Measurements from ENCODE around the gene VPS39. TPM values are rescaled to one million over a fixed set of nuclear protein-coding genes. Genes with fewer than 3 reads are reported as not detected.

Gene VPS39
- total and polyA plus RNA-seq, 2 experiments from 2014 or later = 28.8 to 43.9 TPM

GRCh38 chr15:42210696-42211095 is 2.6 kb upstream of the VPS39 start:
- Histone ChIP-seq H3K4me1 (ENCODE audit: insufficient read depth) (peaks cover 3% of the 10 kb centered on the region), H3K27ac (no peak overlapping the region), H2AFZ (no peak overlapping the region), H3K27me3 (no peaks in the 10 kb centered on the region), H3K36me3 (replicated peaks; ENCODE audit: insufficient read depth, low read depth) (peaks cover 3% of the 10 kb centered on the region), H3K79me2 (peaks cover 22% of the 10 kb centered on the region), H3K4me3 (no peak overlapping the region), H3K9me3 (ENCODE audit: low read depth) (no peaks in the 10 kb centered on the region), H3K9me2 (replicated peaks; ENCODE audit: insufficient read depth) (no peaks in the 10 kb centered on the region), H3K4me2 (no peak overlapping the region), H4K20me1 (ENCODE audit: insufficient read depth, poor library complexity, severe bottlenecking) (no peaks in the 10 kb centered on the region)
- no peak for DNase-seq (ENCODE audit: low spot score)
- no peak for TF ChIP-seq EZH2phosphoT487 (IDR thresholded peaks at IDR 0.05; ENCODE audit: low read depth, severe bottlenecking, unreplicated experiment)
- no peak for TF ChIP-seq EZH2 (IDR thresholded peaks at IDR 0.05; ENCODE audit: borderline replicate concordance)
- no peak for TF ChIP-seq CTCF (IDR thresholded peaks at IDR 0.05; ENCODE audit: poor library complexity)
- WGBS (ENCODE audit: low lambda C conversion rate, missing lambda C conversion rate) = 89% methylated on average over 4 of the region's 4 CpGs

- Histone ChIP-seq H3K9me3 (ENCODE audit: low read depth) (no peaks in the 10 kb centered on the region), H2AFZ (no peak overlapping the region), H3K4me3 (no peak overlapping the region), H3K9me2 (replicated peaks; ENCODE audit: insufficient read depth) (no peaks in the 10 kb centered on the region), H3K79me2 (peaks cover 63% of the 10 kb centered on the region), H3K27ac (no peak overlapping the region), H3K4me1 (ENCODE audit: insufficient read depth) (peaks cover 3% of the 10 kb centered on the region), H3K4me2 (peak overlapping the region; percentile 76), H3K27me3 (no peaks in the 10 kb centered on the region), H3K36me3 (replicated peaks; ENCODE audit: insufficient read depth, low read depth) (no peaks in the 10 kb centered on the region), H4K20me1 (ENCODE audit: insufficient read depth, poor library complexity, severe bottlenecking) (no peaks in the 10 kb centered on the region)
- 88% methylated on average over 4 of the region's 4 CpGs for WGBS (ENCODE audit: low lambda C conversion rate, missing lambda C conversion rate)
- no peak for DNase-seq (ENCODE audit: low spot score)
- TF ChIP-seq CTCF (IDR thresholded peaks at IDR 0.05; ENCODE audit: poor library complexity) = no peak
- TF ChIP-seq EZH2phosphoT487 (IDR thresholded peaks at IDR 0.05; ENCODE audit: low read depth, severe bottlenecking, unreplicated experiment) = no peak
- no peak for TF ChIP-seq EZH2 (IDR thresholded peaks at IDR 0.05; ENCODE audit: borderline replicate concordance)
Measured at GRCh38 chr15:42206406-42206805, 1.7 kb downstream of the VPS39 start.

GRCh38 chr15:42203891-42204290 is 4.2 kb downstream of the VPS39 start:
- no peak for DNase-seq (ENCODE audit: low spot score)
- Histone ChIP-seq H3K27me3 (no peaks in the 10 kb centered on the region), H3K4me2 (no peak overlapping the region), H3K4me1 (ENCODE audit: insufficient read depth) (peaks cover 3% of the 10 kb centered on the region), H2AFZ (no peak overlapping the region), H3K9me3 (ENCODE audit: low read depth) (no peaks in the 10 kb centered on the region), H3K79me2 (peaks cover 73% of the 10 kb centered on the region), H3K9me2 (replicated peaks; ENCODE audit: insufficient read depth) (no peaks in the 10 kb centered on the region), H3K27ac (no peak overlapping the region), H3K4me3 (no peak overlapping the region), H4K20me1 (ENCODE audit: insufficient read depth, poor library complexity, severe bottlenecking) (no peaks in the 10 kb centered on the region), H3K36me3 (replicated peaks; ENCODE audit: insufficient read depth, low read depth) (no peaks in the 10 kb centered on the region)
- 90% methylated on average over 3 of the region's 3 CpGs for whole genome bisulfite sequencing (ENCODE audit: low lambda C conversion rate, missing lambda C conversion rate)
- no peak for TF ChIP-seq CTCF (IDR thresholded peaks at IDR 0.05; ENCODE audit: poor library complexity)
- no peak for TF ChIP-seq EZH2 (IDR thresholded peaks at IDR 0.05; ENCODE audit: borderline replicate concordance)
- no peak for TF ChIP-seq EZH2phosphoT487 (IDR thresholded peaks at IDR 0.05; ENCODE audit: low read depth, severe bottlenecking, unreplicated experiment)

- no peak for DNase-seq (ENCODE audit: low spot score)
- 85% methylated on average over 2 of the region's 2 CpGs for WGBS (ENCODE audit: low lambda C conversion rate, missing lambda C conversion rate)
- Histone ChIP-seq H2AFZ (no peak overlapping the region), H3K4me1 (ENCODE audit: insufficient read depth) (no peaks in the 10 kb centered on the region), H3K4me3 (no peak overlapping the region), H3K36me3 (replicated peaks; ENCODE audit: insufficient read depth, low read depth) (no peaks in the 10 kb centered on the region), H3K9me2 (replicated peaks; ENCODE audit: insufficient read depth) (no peaks in the 10 kb centered on the region), H4K20me1 (ENCODE audit: insufficient read depth, poor library complexity, severe bottlenecking) (no peaks in the 10 kb centered on the region), H3K27ac (no peak overlapping the region), H3K4me2 (no peak overlapping the region), H3K9me3 (ENCODE audit: low read depth) (no peaks in the 10 kb centered on the region), H3K79me2 (peaks cover 75% of the 10 kb centered on the region), H3K27me3 (no peaks in the 10 kb centered on the region)
- TF ChIP-seq EZH2phosphoT487 (IDR thresholded peaks at IDR 0.05; ENCODE audit: low read depth, severe bottlenecking, unreplicated experiment) (no peak), CTCF (IDR thresholded peaks at IDR 0.05; ENCODE audit: poor library complexity) (no peak), EZH2 (IDR thresholded peaks at IDR 0.05; ENCODE audit: borderline replicate concordance) (no peak)
Measured at GRCh38 chr15:42202653-42203052, 5.5 kb downstream of the VPS39 start.

All from hepatocyte (in vitro differentiated cells).